Loucy (cell line): ENCODE results near the gene PRAMEF12.

Experiments used
- H2AFZ ChIP-seq: fragments of 200-600 bp; sonication (generic); 2 replicates; pipeline ENCODE4 v1.6.0; 2016; ENCODE audit warnings: antibody characterized with exemption, mild to moderate bottlenecking, low read length, moderate library complexity
- H3F3A ChIP-seq: fragments of 200-600 bp; 2 replicates; pipeline ENCODE4 v1.6.0; 2016; ENCODE audit warnings: antibody characterized with exemption, low read depth, mild to moderate bottlenecking
- H3K27me3 ChIP-seq: fragments of 200-600 bp; sonication (generic); 2 replicates; pipeline ENCODE4 v1.6.1; 2014; ENCODE audit warnings: low read length, mild to moderate bottlenecking; ENCODE audit not compliant: insufficient read depth, poor library complexity, severe bottlenecking
- H3K36me3 ChIP-seq: fragments of 200-600 bp; sonication (generic); 2 replicates; pipeline ENCODE4 v1.6.1; 2016; ENCODE audit warnings: low read length; ENCODE audit not compliant: insufficient read depth
- H3K4me1 ChIP-seq: fragments of 200-600 bp; sonication (generic); 2 replicates; pipeline ENCODE4 v1.5.1; 2014; ENCODE audit warnings: low read length, mild to moderate bottlenecking; ENCODE audit not compliant: insufficient read depth, poor library complexity, severe bottlenecking
- H3K4me2 ChIP-seq: fragments of 200-600 bp; sonication (generic); 2 replicates; pipeline ENCODE4 v1.6.0; 2014; ENCODE audit warnings: antibody characterized with exemption, low read length, low read depth, mild to moderate bottlenecking; ENCODE audit not compliant: poor library complexity, severe bottlenecking
- H3K4me3 ChIP-seq: fragments of 200-600 bp; sonication (generic); 2 replicates; pipeline ENCODE4 v1.5.1; 2014; ENCODE audit warnings: low read length, mild to moderate bottlenecking, mixed read lengths; ENCODE audit not compliant: poor library complexity, severe bottlenecking
- H3K79me2 ChIP-seq: fragments of 200-600 bp; sonication (generic); 2 replicates; pipeline ENCODE4 v1.6.1; 2014; ENCODE audit warnings: low read length; ENCODE audit not compliant: insufficient read depth
- H3K9ac ChIP-seq: fragments of 200-600 bp; sonication (generic); 2 replicates; pipeline ENCODE4 v1.6.0; 2014; ENCODE audit warnings: mild to moderate bottlenecking, low read depth, low read length, moderate library complexity; ENCODE audit not compliant: poor library complexity, severe bottlenecking
- H3K9me2 ChIP-seq: fragments of 200-600 bp; sonication (generic); replicated peaks from 2 replicates; pipeline ENCODE4 v1.6.1; 2016; ENCODE audit warnings: low read depth, low read length, mixed read lengths
- H3K9me3 ChIP-seq: fragments of 200-600 bp; sonication (generic); 2 replicates; pipeline ENCODE4 v1.6.1; 2014; ENCODE audit warnings: mild to moderate bottlenecking, antibody characterized with exemption, low read length, low read depth; ENCODE audit not compliant: insufficient read depth
- H4K20me1 ChIP-seq: fragments of 200-600 bp; sonication (generic); 2 replicates; pipeline ENCODE4 v1.6.0; 2014; ENCODE audit warnings: antibody characterized with exemption, low read length, mild to moderate bottlenecking; ENCODE audit not compliant: insufficient read depth, poor library complexity, severe bottlenecking
- EZH2phosphoT487 ChIP-seq: fragments of 200-600 bp; IDR thresholded peaks from 2 replicates; pipeline ENCODE4 v1.6.1; 2018; ENCODE audit warnings: antibody characterized with exemption, mild to moderate bottlenecking, moderate library complexity, borderline replicate concordance
- TF ChIP-seq, protein P1 (sequence below): fragments of 200-600 bp; sonication (generic); conservative IDR thresholded peaks from 2 replicates; pipeline ENCODE4 v1.5.1; 2014; ENCODE audit warnings: mild to moderate bottlenecking, antibody characterized with exemption, low read length

PRAMEF12 gene

DNA sequence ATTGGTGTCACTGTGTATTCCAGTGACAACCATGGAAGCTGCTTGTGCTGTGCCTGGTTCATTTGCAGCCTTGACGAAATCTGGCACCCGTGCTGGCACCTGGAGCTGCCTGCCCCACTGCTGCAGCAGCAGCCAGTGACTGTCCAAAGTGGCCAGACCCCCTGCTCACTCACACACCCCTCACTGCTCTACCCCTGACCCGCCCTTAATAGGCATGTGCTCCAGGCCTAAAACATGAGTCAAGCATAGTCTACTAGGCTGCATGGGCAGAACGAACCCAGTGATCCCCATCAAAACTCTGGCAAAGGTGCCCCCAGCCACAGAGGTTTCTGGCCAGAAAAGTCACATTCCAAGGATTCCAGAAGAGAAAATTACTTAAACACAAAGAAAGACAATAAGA is 25.4 kb downstream of the PRAMEF12 start:
- no peaks in the 10 kb centered on the region for H3K79me2 ChIP-seq
- H4K20me1 ChIP-seq: no peaks in the 10 kb centered on the region
- no peak for TF ChIP-seq EZH2phosphoT487
- TF ChIP-seq, protein P1, sequence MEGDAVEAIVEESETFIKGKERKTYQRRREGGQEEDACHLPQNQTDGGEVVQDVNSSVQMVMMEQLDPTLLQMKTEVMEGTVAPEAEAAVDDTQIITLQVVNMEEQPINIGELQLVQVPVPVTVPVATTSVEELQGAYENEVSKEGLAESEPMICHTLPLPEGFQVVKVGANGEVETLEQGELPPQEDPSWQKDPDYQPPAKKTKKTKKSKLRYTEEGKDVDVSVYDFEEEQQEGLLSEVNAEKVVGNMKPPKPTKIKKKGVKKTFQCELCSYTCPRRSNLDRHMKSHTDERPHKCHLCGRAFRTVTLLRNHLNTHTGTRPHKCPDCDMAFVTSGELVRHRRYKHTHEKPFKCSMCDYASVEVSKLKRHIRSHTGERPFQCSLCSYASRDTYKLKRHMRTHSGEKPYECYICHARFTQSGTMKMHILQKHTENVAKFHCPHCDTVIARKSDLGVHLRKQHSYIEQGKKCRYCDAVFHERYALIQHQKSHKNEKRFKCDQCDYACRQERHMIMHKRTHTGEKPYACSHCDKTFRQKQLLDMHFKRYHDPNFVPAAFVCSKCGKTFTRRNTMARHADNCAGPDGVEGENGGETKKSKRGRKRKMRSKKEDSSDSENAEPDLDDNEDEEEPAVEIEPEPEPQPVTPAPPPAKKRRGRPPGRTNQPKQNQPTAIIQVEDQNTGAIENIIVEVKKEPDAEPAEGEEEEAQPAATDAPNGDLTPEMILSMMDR: no peak
- H3K9me3 ChIP-seq: no peaks in the 10 kb centered on the region
- H3K4me2 ChIP-seq: no peak overlapping the region
- H2AFZ ChIP-seq: no peak overlapping the region
- no peaks in the 10 kb centered on the region for H3F3A ChIP-seq
- H3K4me3 ChIP-seq: no peak overlapping the region
- H3K9ac ChIP-seq: no peak overlapping the region
- H3K27me3 ChIP-seq: no peaks in the 10 kb centered on the region
- no peaks in the 10 kb centered on the region for H3K36me3 ChIP-seq
- H3K4me1 ChIP-seq: no peaks in the 10 kb centered on the region
- H3K9me2 ChIP-seq: no peaks in the 10 kb centered on the region

DNA sequence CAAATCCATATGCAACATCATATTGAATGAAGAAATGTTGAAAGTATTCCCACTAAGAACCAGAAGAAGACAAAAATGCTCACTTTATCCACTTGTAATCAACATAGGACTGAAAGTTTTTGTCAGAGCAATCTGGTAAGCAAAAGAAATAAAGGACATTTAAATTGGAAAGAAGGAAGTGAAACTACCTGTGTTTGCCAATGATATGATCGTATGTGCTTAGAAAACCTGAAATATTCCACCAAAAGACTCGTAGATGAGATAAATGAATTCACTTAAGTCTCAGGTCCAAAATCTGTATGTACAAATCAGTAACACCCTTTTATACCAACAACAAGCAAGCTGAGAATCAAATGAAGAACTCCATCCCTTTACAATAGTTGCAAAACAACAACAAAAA is 26.2 kb downstream of the PRAMEF12 start:
- no peaks in the 10 kb centered on the region for H3F3A ChIP-seq
- no peaks in the 10 kb centered on the region for H3K9me3 ChIP-seq
- no peaks in the 10 kb centered on the region for H3K27me3 ChIP-seq
- H3K4me3 ChIP-seq: no peak overlapping the region
- no peaks in the 10 kb centered on the region for H3K79me2 ChIP-seq
- no peaks in the 10 kb centered on the region for H4K20me1 ChIP-seq
- no peaks in the 10 kb centered on the region for H3K4me1 ChIP-seq
- TF ChIP-seq, protein P1: no peak
- no peak for TF ChIP-seq EZH2phosphoT487
- H3K36me3 ChIP-seq: no peaks in the 10 kb centered on the region
- no peaks in the 10 kb centered on the region for H3K9me2 ChIP-seq
- H3K4me2 ChIP-seq: no peak overlapping the region
- no peak overlapping the region for H2AFZ ChIP-seq
- no peak overlapping the region for H3K9ac ChIP-seq

DNA sequence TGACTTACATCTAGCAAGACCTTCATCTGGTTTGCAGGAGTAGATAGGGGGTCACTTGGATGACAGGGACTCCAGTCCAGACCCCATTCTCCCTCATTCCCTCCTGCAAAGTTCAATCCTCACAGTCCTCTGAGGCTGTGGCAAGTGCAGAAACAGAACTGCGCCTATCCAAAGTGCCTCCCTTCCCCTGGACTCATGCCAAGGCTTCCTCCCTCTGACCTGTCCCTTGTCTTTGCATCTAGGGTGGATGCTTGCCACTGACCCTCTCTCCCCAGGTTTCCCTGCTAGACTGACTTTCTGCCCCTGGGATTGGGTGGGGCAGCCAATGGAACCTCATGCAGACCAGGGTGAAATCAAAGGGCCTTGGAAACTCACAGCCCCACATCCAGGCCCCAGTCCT is 36.4 kb downstream of the PRAMEF12 start:
- H3K4me1 ChIP-seq: no peaks in the 10 kb centered on the region
- H3K4me3 ChIP-seq: no peak overlapping the region
- H3K4me2 ChIP-seq: no peak overlapping the region
- no peaks in the 10 kb centered on the region for H3K27me3 ChIP-seq
- H3K36me3 ChIP-seq: no peaks in the 10 kb centered on the region
- TF ChIP-seq, protein P1: no peak
- TF ChIP-seq EZH2phosphoT487: no peak
- no peak overlapping the region for H3K9ac ChIP-seq
- no peaks in the 10 kb centered on the region for H4K20me1 ChIP-seq
- H3K9me2 ChIP-seq: no peaks in the 10 kb centered on the region
- H2AFZ ChIP-seq: no peak overlapping the region
- H3K9me3 ChIP-seq: no peaks in the 10 kb centered on the region
- no peaks in the 10 kb centered on the region for H3K79me2 ChIP-seq
- no peaks in the 10 kb centered on the region for H3F3A ChIP-seq
